Kidney (tissue), 14 donors: Measurements from ENCODE around the gene EXOC7. TPM values are rescaled to one million over a fixed set of nuclear protein-coding genes. Genes with fewer than 3 reads are reported as not detected.
A peak's percentile ranks its signal among the peaks of the same experiment; 100 is the strongest.

Source experiments
- DNase-seq, 5 donors: peaks; one replicate each; pipeline ENCODE4 v3.0.0-alpha.2; 2013 to 2020
- FAIRE-seq: peaks from 2 replicates; lab custom pipeline; 2012; peaks lifted over from hg19 to GRCh38; lab: Jason Lieb, UNC
- H3K27ac ChIP-seq, 2 donors: one replicate each; pipeline ENCODE4 v1.7.0; 2013; ENCODE audit warnings: low read depth in 2 of 2, low read length in 2 of 2, inconsistent platforms in 1 of 2
- H3K27me3 ChIP-seq: one replicate; pipeline ENCODE4 v1.7.1; 2013; ENCODE audit warnings: low read length, inconsistent platforms; ENCODE audit not compliant: control insufficient read depth, insufficient read depth
- H3K36me3 ChIP-seq, 3 donors: one replicate each; pipeline versions ENCODE4 v1.7.0 to v1.7.1; 2013; ENCODE audit warnings: low read length in 3 of 3, control low read depth in 1 of 3, inconsistent platforms in 1 of 3; ENCODE audit not compliant: insufficient read depth in 3 of 3, control insufficient read depth in 2 of 3
- H3K4me1 ChIP-seq, 3 donors: one replicate each; pipeline versions ENCODE4 v1.7.0 to v1.7.1; 2013; ENCODE audit warnings: low read length in 3 of 3, inconsistent platforms in 1 of 3, low read depth in 1 of 3; ENCODE audit not compliant: control insufficient read depth in 2 of 3, insufficient read depth in 2 of 3
- H3K4me3 ChIP-seq, 3 donors: one replicate each; pipeline versions ENCODE4 v1.7.0 to v1.8.1; 2013; ENCODE audit warnings: low read length in 3 of 3, control low read depth in 1 of 3, inconsistent platforms in 1 of 3
- H3K9ac ChIP-seq, 3 donors: one replicate each; pipeline versions ENCODE4 v1.7.0 to v1.7.1; 2013; ENCODE audit warnings: low read length in 3 of 3, control low read depth in 1 of 3, inconsistent platforms in 1 of 3
- H3K9me3 ChIP-seq, 3 donors: one replicate each; pipeline versions ENCODE4 v1.7.0 to v1.7.1; 2013; ENCODE audit warnings: low read length in 3 of 3, control low read depth in 1 of 3, inconsistent platforms in 1 of 3; ENCODE audit not compliant: control insufficient read depth in 2 of 3, insufficient read depth in 1 of 3
- CTCF ChIP-seq: IDR thresholded peaks from 3 replicates; pipeline ENCODE4 v1.5.1; 2012; ENCODE audit warnings: mild to moderate bottlenecking, moderate library complexity, borderline replicate concordance; ENCODE audit not compliant: insufficient read depth; ENCODE audit errors: extremely low read depth
- intact Hi-C: fragments of 100-400 bp; cut with DNase I; formaldehyde crosslinking; loops from one replicate; pipeline ENCODE4 v1.11.1; 2022
- polyA plus RNA-seq: library from polyadenylated mRNA; stranded (reverse); fragments of 350-450 nt; fragmentation: Illumina TruSeq; extraction: RNeasy Lipid Tissue Mini Kit (QIAGEN cat#74804); gene quantifications from one replicate; pipeline ENCODE4 v1.2.3, GENCODE V29; 2014; ENCODE audit warnings: low read depth, low replicate concordance; ENCODE audit not compliant: insufficient read depth
- total RNA-seq: library from RNA; stranded (reverse); fragmentation: NEBNext Ultra II Directional; extraction: Animal tissue kit (Norgen Biotek cat#: 25700); gene quantifications from one replicate; pipeline ENCODE4 v1.2.1, GENCODE V29; 2021
- donor health status: control.
- donor health status: control.
- donor health status: control.
- donor health status: control.
- donor health status: control.
- donor health status: DM: yes; HTN: yes; CAD: no.
- donor health status: Normal renal cell carcinoma (clear cell type).

The EXOC7 gene
- total and polyA plus RNA-seq, 2 donors from 2014 or later, result 83.2 to 143 TPM

DNA sequence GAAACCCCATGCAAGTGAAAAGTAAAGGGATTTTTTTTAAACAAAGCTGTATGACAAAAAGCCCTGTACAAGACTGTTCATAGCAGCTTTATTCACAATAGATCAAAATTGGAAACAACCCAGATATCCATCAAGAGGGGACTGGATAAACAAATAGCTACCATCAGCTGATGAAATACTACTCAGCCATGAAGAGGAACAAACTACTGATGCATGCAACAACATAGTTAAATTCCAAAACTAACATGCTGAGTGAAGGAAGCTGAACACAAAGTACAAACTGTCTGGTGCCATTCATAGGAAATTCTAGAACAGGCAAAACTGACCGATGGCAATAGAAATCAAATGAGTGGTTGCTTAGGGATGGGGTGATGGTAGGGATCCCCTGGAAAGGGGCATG lies 22.3 kb upstream of the EXOC7 start:
- FAIRE-seq, result no peak
- Histone ChIP-seq H3K36me3 (no peaks in the 10 kb centered on the region), H3K27ac (no peak overlapping the region), H3K27me3 (no peaks in the 10 kb centered on the region), H3K9ac (no peak overlapping the region), H3K4me3 (no peak overlapping the region), H3K9me3 (no peaks in the 10 kb centered on the region), H3K4me1 (peaks cover 0 to 6% (median 0%) of the 10 kb centered on the region in 3 donors)
- no peak for DNase-seq
- no peak for TF ChIP-seq CTCF
- intact Hi-C loops, result no loop called here

DNA sequence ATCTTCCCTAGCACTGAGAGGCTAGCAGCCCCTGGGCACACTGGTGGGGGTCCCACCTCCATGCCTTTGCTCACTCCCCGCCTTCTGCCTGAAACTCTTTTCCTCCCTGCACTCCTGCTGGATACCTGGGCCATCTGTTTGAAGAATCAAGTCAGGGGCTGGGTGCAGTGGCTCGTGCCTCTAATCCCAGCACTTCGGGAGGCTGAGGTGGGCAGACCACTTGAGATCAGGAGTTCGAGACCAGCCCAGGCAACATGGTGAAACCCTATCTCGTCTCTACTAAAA lies 21.7 kb upstream of the EXOC7 start:
- Histone ChIP-seq H3K4me3 (no peak overlapping the region), H3K9ac (no peak overlapping the region), H3K36me3 (no peaks in the 10 kb centered on the region), H3K4me1 (peaks cover 0 to 6% (median 0%) of the 10 kb centered on the region in 3 donors), H3K27me3 (no peaks in the 10 kb centered on the region), H3K27ac (no peak overlapping the region), H3K9me3 (no peaks in the 10 kb centered on the region)
- no peak for DNase-seq
- TF ChIP-seq CTCF, result no peak
- no peak for FAIRE-seq
- intact Hi-C loops, result no loop called here

- Histone ChIP-seq H3K27ac (no peak overlapping the region), H3K9ac (no peak overlapping the region), H3K36me3 (no peaks in the 10 kb centered on the region), H3K27me3 (no peaks in the 10 kb centered on the region), H3K4me1 (peaks cover 0 to 6% (median 0%) of the 10 kb centered on the region in 3 donors), H3K4me3 (no peak overlapping the region), H3K9me3 (no peaks in the 10 kb centered on the region)
- FAIRE-seq (no peak), DNase-seq (peak in 1 of 5 donors; percentile 42)
- no peak for TF ChIP-seq CTCF
- intact Hi-C loops, result loop anchor here (5.0 kb wide), 1 partner anchor 153 kb away; no protein-coding TSS in a partner anchor
Observed at GRCh38 chr17:76124582-76125390, 21.2 kb upstream of the EXOC7 start.
